HG03095 (cell line): ENCODE data around the gene TPCN2.

Experiments used
- ATAC-seq: cut with Tn5 transposase; IDR thresholded peaks from one replicate; pipeline ENCODE4 v1.9.1; 2021; ENCODE audit warnings: moderate library complexity; ENCODE audit not compliant: unreplicated experiment

The TPCN2 gene

DNA sequence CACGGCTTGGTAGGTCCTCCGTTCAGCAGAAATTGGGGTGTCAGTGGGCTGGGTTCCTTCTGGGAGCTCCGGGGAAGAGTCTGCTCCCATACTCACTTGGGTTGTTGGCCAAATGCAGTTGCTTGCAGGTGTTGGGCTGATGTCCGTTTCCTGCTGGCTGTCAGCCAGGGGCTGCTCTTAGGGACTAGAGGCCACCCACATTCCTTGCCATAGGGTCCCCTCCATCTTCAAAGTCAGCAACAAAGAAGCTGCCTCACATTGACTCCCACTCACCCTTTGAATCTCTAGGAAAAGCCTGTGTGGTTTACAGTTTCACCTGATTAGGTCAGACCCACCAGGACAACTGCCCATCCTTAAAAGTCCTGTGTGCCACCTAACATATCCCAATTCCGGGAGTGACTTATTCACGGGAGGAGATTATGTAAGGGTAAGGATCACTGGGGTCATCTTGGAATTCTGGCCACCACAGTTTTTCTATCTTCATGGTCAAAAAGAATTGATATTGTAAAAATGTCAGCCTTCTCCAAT, 43.0 kb downstream of the TPCN2 start:
- no peak for ATAC-seq

DNA sequence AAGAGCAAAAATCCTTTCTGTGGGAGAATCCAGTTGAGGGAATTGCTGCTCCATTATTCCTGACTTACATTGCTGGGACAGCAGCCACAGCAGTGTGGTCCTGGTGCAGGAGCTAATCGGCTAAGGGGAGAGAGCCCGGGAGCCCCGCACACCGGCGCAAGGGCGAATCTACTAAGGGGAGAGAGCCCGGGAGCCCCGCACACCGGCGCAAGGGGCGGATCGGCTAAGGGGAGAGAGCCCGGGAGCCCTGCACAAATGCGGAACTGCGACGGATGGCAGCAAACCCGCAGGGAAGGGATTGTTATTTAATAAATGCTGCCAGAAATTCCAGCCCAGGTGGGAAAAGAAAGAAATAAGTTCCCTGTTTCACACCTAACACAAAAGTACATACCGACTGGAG, 43.5 kb downstream of the TPCN2 start:
- ATAC-seq: no peak

DNA sequence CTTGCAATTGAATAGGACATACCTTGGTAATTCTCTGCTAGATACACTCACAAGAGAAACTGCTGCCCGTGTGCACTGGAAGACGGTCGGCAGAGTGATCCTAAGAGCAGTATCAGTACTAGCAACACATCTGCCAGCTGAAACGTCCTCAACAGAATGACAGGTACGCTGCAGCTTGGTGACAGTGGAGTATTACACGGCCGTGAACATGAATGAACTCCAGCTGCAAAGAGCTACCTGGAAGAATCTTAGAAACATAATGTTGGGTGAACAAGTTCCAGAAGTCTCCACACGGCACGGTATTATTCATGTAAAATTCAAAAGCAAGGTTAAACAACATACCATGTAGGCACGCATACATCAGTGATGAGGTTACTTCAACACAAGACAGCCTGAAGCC, 44.4 kb downstream of the TPCN2 start:
- ATAC-seq: no peak

DNA sequence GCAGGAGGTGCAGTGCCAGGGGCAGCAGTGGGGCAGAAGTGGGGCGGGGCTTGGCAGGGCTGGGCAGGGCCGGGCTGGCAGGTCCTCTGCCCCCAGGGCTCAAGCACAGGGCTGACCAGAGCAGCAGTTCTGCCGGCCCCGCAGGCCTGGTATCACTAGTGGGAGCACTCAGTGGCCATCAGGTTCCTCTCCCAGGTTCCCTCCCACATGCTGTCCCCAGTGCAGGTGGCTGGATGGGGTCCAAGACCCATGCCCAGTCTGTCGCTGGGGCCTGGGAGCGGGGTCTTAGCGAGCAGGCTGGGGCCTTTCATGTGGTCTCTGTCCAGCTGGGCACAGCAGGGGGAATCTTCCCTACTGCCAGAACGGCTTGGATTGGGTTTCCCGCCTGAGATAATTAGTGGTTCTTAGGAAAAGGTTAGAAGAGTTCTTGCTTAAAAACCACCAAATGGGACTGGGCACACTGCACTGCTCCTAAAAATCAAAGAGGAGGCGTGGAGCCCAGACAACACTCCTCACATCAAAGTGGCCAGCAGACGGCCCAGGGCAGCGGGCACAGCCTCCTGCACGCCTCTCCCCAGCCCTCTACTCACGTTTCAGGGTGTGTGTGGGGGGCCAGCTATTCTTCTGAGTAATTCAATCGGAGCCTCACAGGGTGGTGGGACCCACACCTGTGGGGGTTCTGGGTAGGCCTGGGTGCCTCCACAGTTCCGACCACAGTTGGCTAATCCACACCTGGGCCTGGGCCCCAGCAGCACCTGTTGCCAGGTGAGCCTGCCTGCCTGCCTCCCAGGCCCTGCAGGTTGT, 45.6 kb downstream of the TPCN2 start:
- ATAC-seq: no peak

DNA sequence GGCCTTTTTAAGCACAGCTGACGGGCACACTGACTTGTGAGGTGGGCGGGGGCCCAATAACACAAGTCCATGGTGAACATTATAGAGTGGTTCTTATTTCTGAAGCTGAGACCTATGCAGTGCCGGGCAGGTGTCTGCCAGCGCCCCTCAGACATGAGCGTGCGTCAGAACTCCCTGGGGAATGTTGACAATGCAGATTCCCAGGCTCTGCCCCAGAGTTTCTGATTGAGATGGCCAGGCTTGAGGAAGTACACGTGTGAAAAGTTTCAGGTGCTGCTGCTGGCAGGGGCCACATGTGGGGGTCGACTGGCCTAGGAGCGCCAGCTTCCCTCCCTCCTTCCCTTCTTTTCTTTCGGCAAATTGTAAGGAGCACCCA, 46.2 kb downstream of the TPCN2 start:
- ATAC-seq: no peak

DNA sequence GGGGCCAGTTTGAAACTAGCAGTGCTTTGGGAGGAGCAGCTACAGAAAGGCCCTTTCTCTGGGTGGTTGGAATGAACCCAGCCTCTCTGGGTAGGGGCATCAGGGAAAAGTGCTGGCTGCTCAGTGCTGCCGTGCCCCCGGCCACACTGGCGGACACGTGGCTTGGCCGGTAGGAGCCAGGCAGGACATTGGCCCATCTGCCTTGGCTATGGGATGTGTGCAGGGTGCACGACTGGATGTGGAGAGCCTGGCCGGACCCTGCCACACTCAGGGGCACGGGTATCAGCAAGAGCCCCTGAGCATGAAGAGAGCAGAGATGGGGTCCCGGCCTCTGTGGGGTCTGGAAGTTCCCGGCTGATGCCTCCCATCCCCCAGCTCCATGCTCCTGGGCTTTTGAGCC, 46.6 kb downstream of the TPCN2 start:
- ATAC-seq: no peak

DNA sequence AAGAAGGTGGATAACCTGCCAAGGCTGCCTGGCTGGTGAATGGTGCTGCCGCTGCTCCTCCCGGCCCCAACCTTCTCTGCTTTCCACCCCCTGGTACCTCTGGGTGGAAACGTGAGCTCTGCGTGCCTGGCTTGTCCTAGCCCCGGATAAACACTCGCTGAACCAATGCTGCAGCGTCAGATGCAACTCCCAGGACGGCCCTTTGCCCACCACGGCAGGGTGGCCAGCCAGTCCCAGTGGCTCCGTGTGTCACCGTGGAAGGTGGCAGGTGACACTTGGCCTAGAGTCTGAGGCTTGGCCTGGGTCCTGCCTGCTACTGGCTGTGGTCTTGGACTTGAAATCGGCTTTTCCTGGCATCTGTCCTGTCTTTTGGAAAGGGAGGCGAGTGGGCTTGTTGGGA, 47.7 kb downstream of the TPCN2 start:
- ATAC-seq: no peak

DNA sequence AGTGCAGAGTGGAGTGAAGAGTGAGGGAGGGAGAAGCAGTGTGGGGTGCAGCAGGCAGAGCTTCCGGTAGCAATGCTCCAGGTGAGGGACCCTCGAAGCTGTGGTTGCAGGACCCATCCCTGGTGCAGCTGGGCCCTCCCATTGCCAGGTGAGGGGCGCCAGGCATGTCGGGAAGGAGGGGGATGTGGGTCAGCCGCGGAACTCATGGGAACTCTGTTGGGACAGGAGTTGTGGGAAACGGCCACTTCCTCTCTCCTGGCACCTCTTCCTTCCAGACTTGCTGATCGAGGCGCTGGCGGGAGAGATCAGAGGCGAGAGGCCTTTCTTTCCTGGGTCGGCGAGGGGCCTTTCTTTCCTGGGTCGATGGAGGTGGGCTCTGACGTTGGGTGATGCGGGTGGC, 48.5 kb downstream of the TPCN2 start:
- no peak for ATAC-seq

DNA sequence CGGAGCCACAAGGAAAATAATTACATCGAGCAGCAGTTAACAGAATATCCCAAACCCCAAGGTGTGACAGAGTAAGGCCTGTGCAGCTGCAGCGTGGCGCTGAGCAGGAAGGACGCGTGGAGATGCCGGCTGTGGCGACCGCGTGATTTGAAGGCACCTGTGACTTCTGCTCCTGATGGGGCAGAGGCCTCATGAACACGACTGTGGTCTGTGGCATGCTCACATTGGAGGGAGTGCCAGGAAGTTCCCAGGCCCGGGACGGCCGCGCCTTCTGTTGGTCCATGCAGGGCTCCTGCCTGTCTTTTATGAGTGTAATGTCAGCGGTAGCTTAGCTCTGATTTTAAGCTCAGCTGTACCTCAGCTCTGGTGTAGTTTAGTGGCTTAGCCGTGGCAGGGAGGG, 50.4 kb downstream of the TPCN2 start:
- no peak for ATAC-seq

DNA sequence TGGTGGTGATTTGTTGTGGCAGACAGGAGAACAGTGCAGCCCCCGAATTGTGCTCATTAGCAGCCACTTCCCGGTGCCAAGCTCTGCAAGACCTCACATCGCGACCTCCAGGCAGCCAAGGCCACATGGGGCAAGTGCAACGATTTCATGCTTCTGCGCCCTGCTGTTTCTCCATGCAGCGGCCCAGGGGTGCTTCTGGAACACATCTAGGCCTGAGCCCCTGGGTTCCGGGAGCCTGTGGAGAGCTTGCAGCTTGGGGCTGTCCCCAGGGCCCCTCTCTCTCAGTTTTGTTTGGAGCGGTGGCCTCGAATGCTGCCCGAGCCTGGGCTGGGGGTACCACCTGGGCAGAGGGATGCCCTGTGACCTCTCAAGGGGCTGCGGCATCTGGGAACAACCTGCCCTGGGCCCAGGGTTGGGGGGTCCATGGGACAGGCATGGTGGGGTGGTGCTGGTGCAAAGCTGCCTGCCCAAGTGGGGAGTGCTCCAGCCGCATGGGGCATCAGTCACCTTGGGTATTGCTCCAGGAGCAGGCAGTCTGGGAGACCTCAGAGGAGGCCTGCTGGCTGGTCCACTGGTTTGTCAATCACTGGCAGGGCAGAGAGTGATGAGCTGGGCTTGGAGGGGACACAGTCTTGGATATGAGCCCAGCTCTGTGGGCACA, 51.9 kb downstream of the TPCN2 start:
- no peak for ATAC-seq

DNA sequence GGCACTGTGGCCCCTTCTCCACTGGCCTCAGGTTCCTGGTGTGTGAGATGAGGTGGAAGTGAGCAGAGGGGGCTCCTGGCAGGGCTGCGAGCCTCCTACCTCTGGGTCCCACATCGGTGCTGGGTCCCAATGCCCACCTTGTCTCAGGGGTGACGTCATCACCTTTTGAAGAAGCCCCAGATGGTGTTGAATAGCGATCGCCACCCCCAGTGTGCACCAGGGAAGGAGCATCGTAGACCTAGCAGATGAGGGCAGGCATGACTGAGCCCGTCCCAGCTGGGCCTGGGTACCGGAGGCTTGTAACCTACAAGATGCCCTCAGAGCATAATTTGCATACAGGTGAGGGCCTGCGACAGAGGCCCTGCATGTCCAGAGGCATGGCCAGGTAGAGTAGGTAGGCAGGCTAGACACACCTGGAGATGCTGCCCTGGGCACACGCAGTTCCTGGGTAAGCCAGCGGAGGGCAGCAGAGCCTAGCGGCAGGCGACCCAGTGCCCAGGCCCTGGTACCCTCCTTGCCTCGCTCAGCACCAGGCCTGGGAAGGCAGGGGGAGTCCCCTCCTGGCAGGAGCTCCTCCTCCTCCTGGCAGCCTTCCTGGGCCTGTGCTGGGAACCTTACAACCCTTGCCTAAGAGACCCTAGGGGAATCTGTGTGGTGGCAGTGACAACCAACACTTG, 52.5 kb downstream of the TPCN2 start:
- ATAC-seq: no peak

DNA sequence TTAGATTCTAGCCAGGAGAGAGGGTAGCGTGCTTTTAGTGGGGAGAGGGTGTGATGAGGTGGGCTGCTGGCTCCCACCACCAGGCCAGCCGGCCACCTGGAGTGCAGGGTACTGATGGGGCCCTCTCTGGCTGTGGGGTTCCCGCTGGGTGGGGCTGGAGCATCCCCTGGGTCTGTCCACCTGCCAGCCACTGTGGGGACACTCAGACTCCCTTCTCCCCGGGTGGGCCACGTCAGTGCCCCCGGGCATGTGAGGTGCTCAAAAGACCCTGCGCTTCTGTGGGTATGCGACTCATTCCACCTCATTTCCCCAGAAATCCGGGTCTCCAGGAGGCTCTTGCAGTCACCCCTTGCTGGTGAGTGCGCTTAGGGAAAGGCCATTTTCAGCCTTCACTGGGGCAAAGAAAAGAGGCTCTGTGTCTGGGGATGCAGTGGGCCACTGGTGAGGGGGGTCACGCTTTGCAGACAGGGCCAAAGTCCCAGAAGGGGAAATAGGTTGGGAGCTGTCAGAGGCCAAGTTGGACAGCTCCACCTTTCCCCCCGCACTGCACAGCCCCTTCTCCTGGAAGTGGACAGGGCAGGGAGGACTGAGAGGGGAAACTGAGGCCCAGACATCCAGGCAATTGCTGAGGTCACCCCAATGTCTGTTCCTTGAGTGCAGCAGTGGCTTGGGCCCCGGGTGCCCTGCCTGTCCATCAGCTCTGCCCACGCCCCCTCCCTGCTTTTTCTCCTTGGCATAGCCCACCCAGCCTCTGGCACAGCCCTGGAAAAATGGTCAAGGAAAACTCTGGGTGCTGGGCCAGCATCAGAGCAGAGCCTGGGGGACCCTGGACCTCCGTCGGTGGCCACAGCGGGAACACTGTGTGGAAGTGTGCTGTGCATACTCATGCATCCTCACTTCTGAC, 53.3 kb downstream of the TPCN2 start:
- no peak for ATAC-seq

DNA sequence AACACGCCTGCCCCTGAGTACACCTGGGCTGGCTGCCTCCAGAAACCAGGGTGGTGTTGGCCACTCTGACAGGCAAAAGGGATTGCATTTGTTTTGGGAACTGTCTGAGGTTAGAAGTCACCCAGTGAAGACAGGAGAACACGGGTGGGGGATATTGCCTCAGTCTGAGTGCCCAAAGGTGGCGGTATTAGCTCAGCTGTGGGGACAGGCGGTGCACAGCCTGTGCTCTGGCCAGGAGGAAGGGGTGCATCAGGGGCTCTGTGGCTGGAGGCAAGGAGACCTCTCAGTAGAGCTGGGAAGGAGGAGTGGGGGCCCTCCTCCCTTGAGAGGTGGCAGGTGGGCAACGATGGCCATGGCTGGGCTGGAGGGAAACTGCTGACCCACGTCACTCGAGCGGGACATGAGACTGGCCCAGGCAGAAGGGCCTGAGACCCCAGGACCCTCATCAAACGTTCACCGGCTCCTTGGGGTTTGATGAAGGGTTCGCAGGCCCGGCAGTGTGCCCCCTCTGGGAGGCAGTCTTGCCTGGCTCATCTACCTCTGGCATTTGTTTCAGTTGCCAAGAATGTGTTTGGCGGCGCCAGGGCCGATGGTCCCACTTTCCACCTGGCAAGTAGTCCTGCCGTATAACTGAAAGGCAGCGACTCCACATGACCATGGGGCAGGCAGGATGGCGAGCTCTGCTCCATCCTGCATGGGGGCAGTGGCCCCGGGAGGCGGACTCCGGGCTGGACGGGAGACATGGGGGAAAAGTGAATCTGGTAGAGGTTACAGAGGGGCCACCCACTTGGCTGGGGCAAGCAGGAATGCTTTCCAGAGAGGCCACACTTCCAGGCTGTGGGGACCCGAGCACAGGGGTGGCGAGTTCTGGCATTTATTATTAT, 54.2 kb downstream of the TPCN2 start:
- ATAC-seq: no peak

DNA sequence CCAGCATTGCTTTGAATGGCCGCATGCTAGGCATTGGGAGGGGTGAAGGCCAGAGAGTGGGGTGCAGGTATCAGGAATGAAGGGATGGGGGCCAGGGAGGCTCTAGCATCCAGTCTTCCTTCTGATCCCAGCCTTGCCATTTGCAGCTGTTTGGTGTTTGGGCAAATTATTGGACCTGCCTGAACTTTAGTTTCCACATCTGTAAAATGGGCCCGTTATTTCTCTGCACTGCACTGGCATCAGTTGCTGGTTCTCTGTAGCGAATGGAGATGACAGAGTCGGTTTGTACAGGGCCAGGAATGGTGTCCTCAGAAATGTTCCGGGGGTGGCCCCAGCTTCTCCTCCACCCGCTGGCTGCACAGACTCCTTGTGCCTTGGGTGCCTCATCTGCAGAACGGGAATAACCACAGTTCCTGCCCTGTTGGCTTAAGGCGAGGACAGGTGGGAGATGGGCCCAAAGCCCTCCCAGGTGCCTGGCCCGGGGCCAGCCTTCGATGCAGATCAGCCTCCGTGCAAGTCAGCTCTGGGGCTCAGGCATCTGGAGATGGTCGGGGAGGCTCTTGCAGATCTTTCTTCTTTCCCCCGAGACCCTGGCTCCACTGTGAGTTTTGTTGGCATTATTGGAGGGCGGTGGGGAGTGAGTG, 55.6 kb downstream of the TPCN2 start:
- no peak for ATAC-seq

DNA sequence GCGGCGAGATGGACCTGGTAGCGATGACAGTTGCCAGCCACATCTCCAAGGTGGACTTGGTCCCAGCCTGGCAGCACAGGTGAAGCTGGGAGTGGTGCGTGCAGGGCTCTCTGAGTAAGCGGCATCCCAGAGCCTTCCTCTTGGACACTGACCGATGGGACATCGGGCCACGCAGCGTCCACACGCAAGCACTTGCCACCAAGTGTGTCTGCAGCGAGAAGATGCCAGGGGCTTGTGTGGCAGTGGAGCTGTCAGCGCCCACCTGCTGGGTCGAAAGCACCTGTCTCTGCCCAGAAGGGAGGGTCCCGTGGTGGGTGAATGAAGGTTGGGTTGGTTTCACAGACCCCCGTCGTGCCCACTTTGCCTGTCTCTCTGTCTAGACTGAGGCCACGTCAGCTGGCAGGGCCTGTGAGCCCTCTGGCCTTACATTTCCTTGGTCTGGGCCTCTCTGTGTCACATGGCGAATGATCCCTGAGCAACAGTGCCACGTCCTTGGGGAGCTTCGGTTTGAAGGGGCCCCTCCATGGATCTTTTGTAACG, 56.2 kb downstream of the TPCN2 start:
- ATAC-seq: no peak

DNA sequence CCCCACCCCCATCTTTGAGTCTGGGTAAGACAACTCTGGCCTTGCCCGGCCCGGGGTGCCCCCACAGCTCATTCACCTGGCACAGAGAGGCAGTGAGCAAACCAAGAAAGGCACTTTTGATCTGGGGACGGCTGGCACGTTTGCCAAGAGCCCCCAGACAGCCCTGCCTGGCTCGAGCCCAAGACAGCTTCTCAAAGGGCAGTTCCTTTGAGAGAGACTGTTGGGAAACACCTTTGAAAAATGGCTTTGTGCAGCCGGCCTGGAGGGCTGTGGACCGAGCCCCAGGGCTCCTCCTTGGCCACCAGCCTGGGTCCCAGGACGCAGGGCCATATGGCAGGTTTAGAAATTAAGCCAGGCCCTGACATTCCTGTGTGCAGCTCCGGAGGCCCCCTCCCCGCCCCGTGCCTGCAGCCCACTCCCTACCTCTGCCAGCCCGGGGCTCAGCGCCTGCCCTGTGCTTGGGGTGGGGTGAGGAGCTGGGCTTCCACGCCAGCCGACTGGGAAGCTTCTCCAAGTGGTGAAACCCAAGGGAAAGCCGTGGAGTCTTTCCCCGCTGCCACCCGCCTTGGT, 56.8 kb downstream of the TPCN2 start:
- ATAC-seq: no peak

DNA sequence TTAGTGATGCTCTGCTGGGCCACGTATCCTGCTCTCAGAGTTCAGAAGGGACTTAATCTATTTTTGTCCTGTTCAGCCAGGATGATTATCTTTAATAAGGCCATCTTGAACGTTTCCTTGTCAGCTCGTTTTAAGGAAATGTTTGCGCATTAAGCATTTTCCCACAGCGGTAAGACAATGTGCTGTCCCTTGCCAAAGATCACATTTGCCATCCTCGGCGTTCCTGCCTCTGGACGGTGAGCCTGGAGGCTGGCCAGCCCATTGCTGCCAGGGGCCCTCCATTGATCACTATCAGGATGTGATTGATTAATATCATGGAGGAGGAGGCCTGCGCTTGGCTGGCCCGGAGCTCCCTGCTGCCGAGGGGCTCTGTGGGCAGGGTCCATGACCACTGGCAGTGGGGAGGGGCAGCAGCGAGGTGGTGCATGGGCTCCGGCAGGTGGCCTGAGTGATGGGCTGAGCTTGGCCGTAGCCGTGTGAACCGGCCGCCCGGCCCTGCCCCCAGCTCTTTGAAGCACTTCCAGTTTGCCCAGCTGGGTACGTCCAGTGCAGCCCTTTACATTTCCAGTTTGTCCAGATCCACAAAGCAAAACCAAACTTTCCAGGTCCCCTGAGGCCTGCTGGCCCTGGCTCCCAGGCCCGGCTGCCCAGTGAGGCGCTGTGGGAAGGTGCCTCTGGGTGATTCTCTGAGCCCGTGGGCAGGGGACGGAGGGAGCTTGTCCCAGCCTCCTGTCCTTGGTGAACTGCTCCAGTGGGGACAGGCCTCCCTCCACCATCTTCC, 57.5 kb downstream of the TPCN2 start:
- no peak for ATAC-seq

DNA sequence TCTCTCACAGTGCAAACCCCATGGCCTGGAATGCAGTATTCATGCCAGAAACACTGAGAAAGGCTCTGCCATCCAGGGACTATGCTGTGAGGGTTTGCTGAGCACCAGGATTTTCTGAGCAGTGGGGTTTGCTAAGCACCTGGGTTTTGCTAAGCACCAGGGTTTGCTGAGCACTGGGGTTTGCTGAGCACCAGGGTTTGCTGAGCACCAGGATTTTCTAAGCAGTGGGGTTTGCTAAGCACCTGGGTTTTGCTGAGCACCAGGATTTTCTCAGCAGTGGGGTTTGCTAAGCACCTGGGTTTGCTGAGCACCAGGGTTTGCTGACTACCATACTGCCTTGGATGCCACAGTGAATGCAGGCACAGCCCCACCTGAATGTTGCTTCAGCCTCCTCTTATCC, 58.7 kb downstream of the TPCN2 start:
- no peak for ATAC-seq
